HepG2 (cell line): Measurements from ENCODE around the gene N4BP2L1. TPM values are rescaled to one million over a fixed set of nuclear protein-coding genes. Genes with fewer than 3 reads are reported as not detected.

ENCODE experiments used
- ASH2L ChIP-seq: fragments of 300-600, 200-600 bp; sonication (generic); IDR thresholded peaks from 2 replicates; pipeline ENCODE4 v1.7.0; 2017; ENCODE audit warnings: low read depth, mild to moderate bottlenecking, moderate library complexity, mixed read lengths, low read length; ENCODE audit not compliant: insufficient read length
- FIP1L1 ChIP-seq: fragments of 200-400 bp; formaldehyde crosslinking; IDR thresholded peaks from 2 replicates; pipeline ENCODE4 v1.6.1; 2018; ENCODE audit warnings: low read depth, mild to moderate bottlenecking, low read length, moderate library complexity, borderline replicate concordance; ENCODE audit not compliant: insufficient read depth
- HDAC2 ChIP-seq: sonication (generic); formaldehyde crosslinking; IDR thresholded peaks from 2 replicates; pipeline ENCODE4 v1.4.0; 2020; ENCODE audit warnings: missing genetic modification reagents
- HHEX ChIP-seq: IDR thresholded peaks from 2 replicates; pipeline ENCODE4 v1.6.1; 2016; ENCODE audit warnings: control low read depth
- HNRNPH1 ChIP-seq: fragments of 200-400 bp; formaldehyde crosslinking; optimal IDR thresholded peaks from 2 replicates; pipeline ENCODE3; 2017; ENCODE audit warnings: mild to moderate bottlenecking, low read depth, low read length
- HOXA3 ChIP-seq: sonication (generic); formaldehyde crosslinking; IDR thresholded peaks from 2 replicates; pipeline ENCODE4 v1.5.0; 2020; ENCODE audit warnings: missing genetic modification reagents
- NFYC ChIP-seq: IDR thresholded peaks from 2 replicates; pipeline ENCODE4 v1.6.1; 2016; ENCODE audit warnings: missing genetic modification reagents, missing compliant biosample characterization
- PCBP2 ChIP-seq: fragments of 200-400 bp; formaldehyde crosslinking; optimal IDR thresholded peaks from 2 replicates; pipeline ENCODE3; 2018; ENCODE audit warnings: low read length, low read depth; ENCODE audit not compliant: poor library complexity, severe bottlenecking
- RXRB ChIP-seq: IDR thresholded peaks from 2 replicates; pipeline ENCODE4 v1.6.1; 2016; ENCODE audit warnings: borderline replicate concordance, missing genetic modification reagents, missing compliant biosample characterization
- SIN3B ChIP-seq: fragments of 150-350 bp; IDR thresholded peaks from 2 replicates; pipeline ENCODE4 v1.6.1; 2014; ENCODE audit warnings: low read length
- XBP1 ChIP-seq: sonication (generic); formaldehyde crosslinking; IDR thresholded peaks from 2 replicates; pipeline ENCODE4 v1.5.0; 2020; ENCODE audit warnings: missing genetic modification reagents
- ZFP36L1 ChIP-seq: sonication (generic); formaldehyde crosslinking; IDR thresholded peaks from 2 replicates; pipeline ENCODE4 v1.8.0; 2022; ENCODE audit warnings: mild to moderate bottlenecking, missing genetic modification reagents, moderate library complexity
- ZNF430 ChIP-seq: sonication (generic); formaldehyde crosslinking; IDR thresholded peaks from 2 replicates; pipeline ENCODE4 v1.9.0; 2021; ENCODE audit warnings: mild to moderate bottlenecking, missing genetic modification reagents
- ZNF546 ChIP-seq: sonication (generic); formaldehyde crosslinking; conservative IDR thresholded peaks from 2 replicates; pipeline ENCODE4 v1.8.1; 2023; ENCODE audit warnings: mild to moderate bottlenecking, missing genetic modification reagents
- ZNF547 ChIP-seq: sonication (generic); formaldehyde crosslinking; IDR thresholded peaks from 2 replicates; pipeline ENCODE4 v1.5.1; 2020; ENCODE audit warnings: mild to moderate bottlenecking, missing genetic modification reagents
- ZNF775 ChIP-seq: sonication (generic); formaldehyde crosslinking; IDR thresholded peaks from 2 replicates; pipeline ENCODE4 v1.4.0; 2020; ENCODE audit warnings: missing genetic modification reagents, mild to moderate bottlenecking, moderate library complexity, borderline replicate concordance
- polyA plus RNA-seq, 8 experiments: library from polyadenylated mRNA; depleted of rRNA in 3 of 8; stranded (reverse) in 7 of 8; unstranded in 1 of 8; fragments of >200 nt; fragmentation: Illumina TruSeq in 4 of 8; extraction: Trizol in 4 of 8; gene quantifications; 2 replicates each; pipeline versions ENCODE4 v1.2.1 to v1.2.3, GENCODE V29; 2011 to 2016; ENCODE audit warnings: low read depth in 4 of 8, missing spikeins in 1 of 8, mixed read lengths in 1 of 8; ENCODE audit not compliant: insufficient read depth in 1 of 8
- total RNA-seq, 5 experiments: library from RNA; depleted of rRNA; stranded (reverse); fragments of >200 nt; fragmentation: Illumina TruSeq; extraction: Trizol; gene quantifications; 2 replicates each; pipeline ENCODE4 v1.2.3, GENCODE V29; 2016; ENCODE audit warnings: low read depth in 1 of 5
- TF ChIP-seq, protein P1 (sequence below): sonication (generic); formaldehyde crosslinking; IDR thresholded peaks from 2 replicates; pipeline ENCODE4 v1.8.0; 2022; ENCODE audit warnings: mild to moderate bottlenecking, missing genetic modification reagents, borderline replicate concordance
- TF ChIP-seq, protein P2 (sequence below): sonication (generic); formaldehyde crosslinking; IDR thresholded peaks from 2 replicates; pipeline ENCODE4 v1.4.0; 2020; ENCODE audit warnings: mild to moderate bottlenecking, missing genetic modification reagents
- TF ChIP-seq, protein P3 (sequence below): sonication (generic); formaldehyde crosslinking; IDR thresholded peaks from 2 replicates; pipeline ENCODE4 v1.5.0; 2020; ENCODE audit warnings: mild to moderate bottlenecking, missing genetic modification reagents, borderline replicate concordance
- TF ChIP-seq, protein P4 (sequence below): sonication (generic); formaldehyde crosslinking; IDR thresholded peaks from 2 replicates; pipeline ENCODE4 v1.9.0; 2021; ENCODE audit warnings: missing genetic modification reagents, borderline replicate concordance

The N4BP2L1 gene
- total and polyA plus RNA-seq, 2 of the 13 experiments (the other 11 are each of a cell fraction or from before 2014, with no cell fraction given): 13.2 to 34.5 TPM

DNA sequence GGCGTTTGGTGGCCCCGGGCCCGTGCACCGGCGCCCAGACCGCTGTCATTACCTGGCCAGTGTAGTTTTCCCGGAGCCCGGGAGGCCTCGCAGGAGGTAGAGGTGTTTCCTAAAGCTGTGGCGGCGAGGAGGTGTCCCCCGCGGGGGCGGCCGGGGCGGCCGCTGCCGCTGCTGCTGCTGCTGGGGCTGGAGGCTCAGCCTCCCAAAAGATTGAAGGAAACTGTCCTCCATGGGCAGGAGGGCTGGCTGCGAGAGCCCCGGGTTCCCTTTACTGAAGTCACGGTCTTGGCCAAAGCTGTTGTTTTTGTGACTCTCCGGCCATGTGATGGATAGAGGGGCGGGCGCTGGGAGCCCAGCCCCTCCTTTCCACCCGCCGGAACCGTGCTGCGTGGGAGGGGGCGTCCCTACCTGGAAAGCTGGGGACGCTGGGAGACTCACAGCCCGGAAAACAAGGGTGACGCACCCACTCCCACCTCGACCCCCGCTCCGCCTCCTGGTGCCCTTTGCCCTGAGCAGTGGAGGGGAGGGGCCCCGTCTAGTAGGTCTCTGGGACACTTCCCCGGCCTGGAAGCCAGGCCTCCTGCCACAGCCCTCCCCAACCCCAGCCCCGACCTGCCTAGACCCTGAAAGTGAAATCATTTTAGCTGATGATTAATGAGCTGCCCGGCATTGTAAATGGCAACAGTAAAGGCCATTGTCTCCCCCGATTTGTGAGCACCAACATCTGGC lies at the start of gene N4BP2L1 (continued):
- TF ChIP-seq HDAC2: peak; percentile 63; the same call in 1 of the 2 replicates
- TF ChIP-seq XBP1 (CRISPR knock-in tag): peak; percentile 50; the same call in 1 of the 2 replicates
- TF ChIP-seq FIP1L1: 0 out of 2 replicates have a peak, but pooled peaks have one; percentile 33
- no peak for TF ChIP-seq HHEX (CRISPR knock-in tag)
- peak; percentile 79 for TF ChIP-seq RXRB (CRISPR knock-in tag)
- TF ChIP-seq ZNF546: 0 out of 2 replicates have a peak, but pooled peaks have one; percentile 22
- TF ChIP-seq NFYC (CRISPR knock-in tag): peak; percentile 33; the same call in 1 of the 2 replicates
- TF ChIP-seq ASH2L: peak; percentile 29
- peak; percentile 55; the same call in 1 of the 2 replicates for TF ChIP-seq ZFP36L1 (CRISPR knock-in tag)
- TF ChIP-seq PCBP2: no peak
- TF ChIP-seq, protein P1, sequence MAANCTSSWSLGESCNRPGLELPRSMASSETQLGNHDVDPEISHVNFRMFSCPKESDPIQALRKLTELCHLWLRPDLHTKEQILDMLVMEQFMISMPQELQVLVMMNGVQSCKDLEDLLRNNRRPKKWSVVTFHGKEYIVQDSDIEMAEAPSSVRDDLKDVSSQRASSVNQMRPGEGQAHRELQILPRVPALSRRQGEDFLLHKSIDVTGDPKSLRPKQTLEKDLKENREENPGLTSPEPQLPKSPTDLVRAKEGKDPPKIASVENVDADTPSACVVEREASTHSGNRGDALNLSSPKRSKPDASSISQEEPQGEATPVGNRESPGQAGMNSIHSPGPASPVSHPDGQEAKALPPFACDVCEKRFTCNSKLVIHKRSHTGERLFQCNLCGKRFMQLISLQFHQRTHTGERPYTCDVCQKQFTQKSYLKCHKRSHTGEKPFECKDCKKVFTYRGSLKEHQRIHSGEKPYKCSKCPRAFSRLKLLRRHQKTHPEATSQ (CRISPR knock-in tag): 0 out of 2 replicates have a peak, but pooled peaks have one; percentile 53
- TF ChIP-seq, protein P2, sequence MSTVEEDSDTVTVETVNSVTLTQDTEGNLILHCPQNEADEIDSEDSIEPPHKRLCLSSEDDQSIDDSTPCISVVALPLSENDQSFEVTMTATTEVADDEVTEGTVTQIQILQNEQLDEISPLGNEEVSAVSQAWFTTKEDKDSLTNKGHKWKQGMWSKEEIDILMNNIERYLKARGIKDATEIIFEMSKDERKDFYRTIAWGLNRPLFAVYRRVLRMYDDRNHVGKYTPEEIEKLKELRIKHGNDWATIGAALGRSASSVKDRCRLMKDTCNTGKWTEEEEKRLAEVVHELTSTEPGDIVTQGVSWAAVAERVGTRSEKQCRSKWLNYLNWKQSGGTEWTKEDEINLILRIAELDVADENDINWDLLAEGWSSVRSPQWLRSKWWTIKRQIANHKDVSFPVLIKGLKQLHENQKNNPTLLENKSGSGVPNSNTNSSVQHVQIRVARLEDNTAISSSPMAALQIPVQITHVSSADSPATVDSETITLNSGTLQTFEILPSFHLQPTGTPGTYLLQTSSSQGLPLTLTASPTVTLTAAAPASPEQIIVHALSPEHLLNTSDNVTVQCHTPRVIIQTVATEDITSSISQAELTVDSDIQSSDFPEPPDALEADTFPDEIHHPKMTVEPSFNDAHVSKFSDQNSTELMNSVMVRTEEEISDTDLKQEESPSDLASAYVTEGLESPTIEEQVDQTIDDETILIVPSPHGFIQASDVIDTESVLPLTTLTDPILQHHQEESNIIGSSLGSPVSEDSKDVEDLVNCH (CRISPR knock-in tag): no peak
- TF ChIP-seq, protein P3, sequence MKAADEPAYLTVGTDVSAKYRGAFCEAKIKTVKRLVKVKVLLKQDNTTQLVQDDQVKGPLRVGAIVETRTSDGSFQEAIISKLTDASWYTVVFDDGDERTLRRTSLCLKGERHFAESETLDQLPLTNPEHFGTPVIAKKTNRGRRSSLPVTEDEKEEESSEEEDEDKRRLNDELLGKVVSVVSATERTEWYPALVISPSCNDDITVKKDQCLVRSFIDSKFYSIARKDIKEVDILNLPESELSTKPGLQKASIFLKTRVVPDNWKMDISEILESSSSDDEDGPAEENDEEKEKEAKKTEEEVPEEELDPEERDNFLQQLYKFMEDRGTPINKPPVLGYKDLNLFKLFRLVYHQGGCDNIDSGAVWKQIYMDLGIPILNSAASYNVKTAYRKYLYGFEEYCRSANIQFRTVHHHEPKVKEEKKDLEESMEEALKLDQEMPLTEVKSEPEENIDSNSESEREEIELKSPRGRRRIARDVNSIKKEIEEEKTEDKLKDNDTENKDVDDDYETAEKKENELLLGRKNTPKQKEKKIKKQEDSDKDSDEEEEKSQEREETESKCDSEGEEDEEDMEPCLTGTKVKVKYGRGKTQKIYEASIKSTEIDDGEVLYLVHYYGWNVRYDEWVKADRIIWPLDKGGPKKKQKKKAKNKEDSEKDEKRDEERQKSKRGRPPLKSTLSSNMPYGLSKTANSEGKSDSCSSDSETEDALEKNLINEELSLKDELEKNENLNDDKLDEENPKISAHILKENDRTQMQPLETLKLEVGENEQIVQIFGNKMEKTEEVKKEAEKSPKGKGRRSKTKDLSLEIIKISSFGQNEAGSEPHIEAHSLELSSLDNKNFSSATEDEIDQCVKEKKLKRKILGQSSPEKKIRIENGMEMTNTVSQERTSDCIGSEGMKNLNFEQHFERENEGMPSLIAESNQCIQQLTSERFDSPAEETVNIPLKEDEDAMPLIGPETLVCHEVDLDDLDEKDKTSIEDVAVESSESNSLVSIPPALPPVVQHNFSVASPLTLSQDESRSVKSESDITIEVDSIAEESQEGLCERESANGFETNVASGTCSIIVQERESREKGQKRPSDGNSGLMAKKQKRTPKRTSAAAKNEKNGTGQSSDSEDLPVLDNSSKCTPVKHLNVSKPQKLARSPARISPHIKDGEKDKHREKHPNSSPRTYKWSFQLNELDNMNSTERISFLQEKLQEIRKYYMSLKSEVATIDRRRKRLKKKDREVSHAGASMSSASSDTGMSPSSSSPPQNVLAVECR (CRISPR knock-in tag): peak; percentile 81; the same call in 1 of the 2 replicates
- TF ChIP-seq HNRNPH1: no peak
- peak; percentile 17; the same call in 1 of the 2 replicates for TF ChIP-seq ZNF547 (CRISPR knock-in tag)
- TF ChIP-seq SIN3B: 0 out of 2 replicates have a peak, but pooled peaks have one; percentile 23
- no peak; the same call in 1 of the 2 replicates for TF ChIP-seq ZNF430 (CRISPR knock-in tag)
- TF ChIP-seq, protein P4, sequence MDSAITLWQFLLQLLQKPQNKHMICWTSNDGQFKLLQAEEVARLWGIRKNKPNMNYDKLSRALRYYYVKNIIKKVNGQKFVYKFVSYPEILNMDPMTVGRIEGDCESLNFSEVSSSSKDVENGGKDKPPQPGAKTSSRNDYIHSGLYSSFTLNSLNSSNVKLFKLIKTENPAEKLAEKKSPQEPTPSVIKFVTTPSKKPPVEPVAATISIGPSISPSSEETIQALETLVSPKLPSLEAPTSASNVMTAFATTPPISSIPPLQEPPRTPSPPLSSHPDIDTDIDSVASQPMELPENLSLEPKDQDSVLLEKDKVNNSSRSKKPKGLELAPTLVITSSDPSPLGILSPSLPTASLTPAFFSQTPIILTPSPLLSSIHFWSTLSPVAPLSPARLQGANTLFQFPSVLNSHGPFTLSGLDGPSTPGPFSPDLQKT (CRISPR knock-in tag): no peak
- TF ChIP-seq ZNF775: no peak
- TF ChIP-seq HOXA3 (CRISPR knock-in tag): peak; percentile 81
